ENCODE data around the gene KLHL1. TPM values are rescaled to one million over a fixed set of nuclear protein-coding genes. Genes with fewer than 3 reads are reported as not detected.

The KLHL1 gene
- total RNA-seq, 4 donors from 2014 or later = not detected

- no peak for TF ChIP-seq CTCF (IDR thresholded peaks at IDR 0.05)
- no peak for ATAC-seq (ENCODE audit: low FRiP score)
Measured at GRCh38 chr13:69683921-69684686, 424.1 kb downstream of the KLHL1 start.

GRCh38 chr13:69681722-69682121, 426.5 kb downstream of the KLHL1 start:
- no peak for TF ChIP-seq CTCF (IDR thresholded peaks at IDR 0.05)
- DNase-seq (ENCODE audit: low spot score) = no peak
- no peak for ATAC-seq (ENCODE audit: low FRiP score)

More at GRCh38 chr13:69683921-69684686, 424.1 kb downstream of the KLHL1 start:
- no peak for DNase-seq (ENCODE audit: low spot score)

DNA sequence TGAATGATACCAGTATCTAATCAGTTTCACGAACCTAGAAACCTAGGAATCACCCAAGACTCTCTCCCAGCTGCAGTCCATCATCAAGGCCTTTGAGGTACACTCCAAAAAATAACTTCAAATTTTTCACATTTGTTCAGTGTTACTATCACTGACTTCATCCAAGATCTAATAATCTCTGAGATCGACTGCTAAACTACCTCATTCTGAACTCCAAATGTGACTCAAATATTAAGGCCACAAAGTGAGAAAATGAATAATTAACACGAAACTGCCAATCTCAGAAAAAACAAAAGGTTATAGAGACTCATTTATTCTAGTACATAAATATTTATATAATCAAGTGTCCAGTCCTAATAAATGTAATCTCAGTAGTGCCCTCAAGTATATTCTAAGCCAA, 430.9 kb downstream of the KLHL1 start:
- DNase-seq (ENCODE audit: low spot score) (no peak), ATAC-seq (ENCODE audit: low FRiP score) (no peak)
- no peak for TF ChIP-seq CTCF (IDR thresholded peaks at IDR 0.05)

- no peak for DNase-seq (ENCODE audit: low spot score)
- no peak for TF ChIP-seq CTCF (IDR thresholded peaks at IDR 0.05)
- ATAC-seq (ENCODE audit: low FRiP score) = no peak
Measured at GRCh38 chr13:69676286-69676685, 432.0 kb downstream of the KLHL1 start.

- DNase-seq (ENCODE audit: low spot score) (no peak), ATAC-seq (ENCODE audit: low FRiP score) (no peak)
Measured at GRCh38 chr13:69660155-69660554, 448.1 kb downstream of the KLHL1 start.

GRCh38 chr13:69657676-69658075, 450.6 kb downstream of the KLHL1 start:
- TF ChIP-seq CTCF (IDR thresholded peaks at IDR 0.05) = no peak
- ATAC-seq (ENCODE audit: low FRiP score) (no peak), DNase-seq (ENCODE audit: low spot score) (no peak)

More at GRCh38 chr13:69660155-69660554, 448.1 kb downstream of the KLHL1 start:
- no peak for TF ChIP-seq CTCF (IDR thresholded peaks at IDR 0.05)

DNA sequence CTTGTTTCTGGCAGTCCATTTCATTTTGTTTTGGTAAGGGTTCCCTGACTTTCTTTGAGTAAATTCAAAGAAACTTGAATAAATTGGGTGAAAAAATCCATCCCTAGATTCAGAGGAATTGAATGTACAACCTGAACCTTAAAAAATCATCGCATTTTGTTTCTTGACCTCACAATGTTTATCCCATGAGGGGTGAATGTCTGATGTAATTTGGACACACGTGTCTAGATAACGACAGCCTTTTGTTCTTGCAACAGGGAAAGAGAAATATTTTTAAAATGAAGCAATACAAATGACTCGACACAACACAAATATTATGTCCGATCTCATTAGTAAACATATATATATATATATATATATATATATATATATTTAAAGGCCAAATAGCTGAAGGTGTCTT, 453.9 kb downstream of the KLHL1 start:
- DNase-seq (ENCODE audit: low spot score) = no peak
- ATAC-seq (ENCODE audit: low FRiP score) = no peak
- no peak for TF ChIP-seq CTCF (IDR thresholded peaks at IDR 0.05)
